ENCODE results near the gene ANKRD60.

The ANKRD60 gene

DNA sequence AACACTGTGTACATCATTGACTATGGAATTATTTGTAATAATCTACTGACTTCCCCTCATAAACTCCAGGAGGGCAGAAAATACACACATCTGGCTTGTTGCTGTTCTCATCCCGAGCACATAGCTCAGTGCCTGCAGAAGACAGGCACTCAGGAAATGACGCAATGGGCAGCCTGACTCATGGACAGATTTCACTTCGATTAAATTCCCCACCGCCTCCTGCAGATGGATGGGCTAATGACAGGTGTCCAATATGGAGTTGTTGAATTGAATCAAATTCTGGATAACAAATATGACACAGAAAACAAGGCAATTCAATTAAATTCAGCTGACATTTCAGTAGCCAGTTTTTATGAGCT lies 9.1 kb downstream of the ANKRD60 start:
- DNase-seq = no peak

- DNase-seq = no peak
Measured at GRCh38 chr20:58218665-58219341, 9.7 kb downstream of the ANKRD60 start.

DNA sequence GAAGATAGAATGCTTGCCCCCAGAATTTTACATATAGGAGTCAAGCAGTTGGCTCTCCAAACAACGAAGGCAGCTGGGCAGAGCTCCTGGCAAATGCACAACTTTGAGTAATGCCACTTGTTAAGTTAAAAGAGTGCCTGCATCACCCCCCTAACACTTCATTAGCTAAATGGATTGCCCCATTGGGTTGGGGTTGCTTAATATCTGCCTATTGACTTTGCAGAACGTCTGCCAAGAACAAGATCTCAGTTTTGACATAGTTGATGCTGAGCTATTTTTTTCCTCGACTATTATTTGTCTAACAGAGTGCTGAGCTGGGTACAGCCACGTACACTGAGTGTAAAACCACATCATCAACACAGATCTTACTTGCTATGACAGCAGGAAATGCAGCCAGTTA lies 12.1 kb downstream of the ANKRD60 start:
- DNase-seq = no peak

DNA sequence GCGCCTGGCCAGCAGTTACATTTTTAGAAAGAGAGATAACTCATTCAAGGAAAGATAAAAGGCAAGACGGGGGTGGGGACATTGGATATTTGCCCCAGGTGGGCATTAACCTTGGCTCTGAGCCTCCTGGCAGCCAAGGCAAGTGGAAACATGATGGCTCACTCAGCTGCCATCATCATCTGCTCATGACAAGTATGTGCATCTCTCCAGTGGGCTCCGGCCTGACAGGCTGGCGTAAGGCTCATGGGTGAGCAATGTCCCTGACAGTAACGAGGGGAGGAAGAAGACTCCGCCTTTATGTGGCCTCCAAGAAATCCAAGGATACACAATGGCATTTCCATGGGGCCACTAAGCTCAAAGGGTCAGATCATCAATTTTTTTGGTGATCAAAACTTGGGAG lies 13.3 kb downstream of the ANKRD60 start:
- no peak for DNase-seq

DNA sequence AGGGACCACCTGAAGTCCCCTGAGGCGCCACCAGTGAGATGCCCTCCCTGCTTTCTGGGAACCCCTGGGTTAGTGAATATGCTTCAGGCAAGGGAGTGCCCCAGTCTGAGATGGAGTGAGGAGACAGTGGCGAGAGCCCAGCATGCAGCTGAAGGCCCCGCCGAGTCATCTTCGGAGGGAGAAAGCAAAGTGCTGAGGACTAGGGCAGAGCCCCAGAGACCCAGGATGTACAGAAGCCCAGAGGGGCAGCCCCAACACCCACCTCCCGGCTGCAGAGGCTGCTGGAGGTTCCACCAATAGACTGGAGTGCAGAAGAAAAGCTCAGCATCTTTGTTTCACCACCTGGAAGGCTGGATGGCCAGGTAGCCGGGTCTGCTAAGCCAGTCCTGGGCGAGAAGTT lies 14.1 kb downstream of the ANKRD60 start:
- DNase-seq = no peak

DNA sequence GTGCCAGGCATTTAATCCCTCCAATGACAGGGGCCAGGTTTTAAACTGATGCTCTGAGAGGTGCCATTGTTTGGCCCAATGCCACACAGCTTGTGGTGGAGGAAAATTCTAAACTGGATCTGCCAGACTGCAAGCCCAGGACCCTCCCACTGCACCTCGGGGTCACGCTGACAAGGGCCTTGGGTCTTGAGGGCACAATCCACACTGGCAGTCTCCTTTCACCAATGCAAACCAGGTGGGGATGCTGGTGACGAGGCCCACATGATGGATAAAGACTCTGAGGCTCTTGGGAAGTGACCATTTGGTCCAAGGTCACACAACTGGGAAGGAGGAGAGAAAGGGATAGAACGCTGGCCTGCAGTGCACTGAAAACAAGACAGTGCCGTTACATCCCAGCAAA lies 14.7 kb downstream of the ANKRD60 start:
- no peak for DNase-seq

DNA sequence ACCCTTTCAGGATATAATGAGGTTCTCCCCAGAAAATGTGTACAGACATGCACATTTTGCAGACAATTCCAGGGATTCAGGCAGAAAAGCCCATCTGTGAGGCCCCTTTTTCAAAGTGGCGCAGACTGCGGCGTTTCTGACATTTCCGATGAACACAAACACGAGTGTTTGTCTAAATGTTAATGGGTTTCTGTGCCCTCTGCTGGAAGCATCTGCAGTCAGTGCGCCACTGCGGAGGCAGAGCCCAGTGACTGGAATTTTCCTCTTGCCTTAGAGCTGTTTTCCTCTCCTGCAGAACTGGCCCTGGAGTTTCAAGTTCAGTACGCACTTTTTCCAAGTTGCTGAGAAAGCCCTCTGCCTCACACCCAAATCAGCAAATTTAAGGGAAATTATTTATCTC lies 15.3 kb downstream of the ANKRD60 start:
- no peak for DNase-seq

- DNase-seq = no peak
Measured at GRCh38 chr20:58212636-58213035, 15.8 kb downstream of the ANKRD60 start.

DNA sequence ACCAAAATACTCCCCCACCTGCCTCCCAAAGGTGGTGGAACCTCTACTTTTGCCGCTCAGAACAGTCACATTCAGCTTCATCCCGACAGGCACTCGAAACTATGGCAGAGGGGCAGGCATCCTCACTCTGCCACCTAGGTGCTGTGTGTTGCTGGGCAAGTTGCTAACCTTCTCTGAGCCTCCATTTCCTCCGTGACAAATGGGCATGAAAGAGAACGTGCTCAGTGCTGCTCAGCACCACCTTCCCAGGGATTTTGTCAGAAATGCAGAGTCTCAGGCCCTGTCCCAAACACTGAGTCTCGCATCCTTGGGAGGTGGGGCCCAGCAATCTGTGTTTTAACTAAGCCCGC lies 18.1 kb downstream of the ANKRD60 start:
- no peak for DNase-seq

DNA sequence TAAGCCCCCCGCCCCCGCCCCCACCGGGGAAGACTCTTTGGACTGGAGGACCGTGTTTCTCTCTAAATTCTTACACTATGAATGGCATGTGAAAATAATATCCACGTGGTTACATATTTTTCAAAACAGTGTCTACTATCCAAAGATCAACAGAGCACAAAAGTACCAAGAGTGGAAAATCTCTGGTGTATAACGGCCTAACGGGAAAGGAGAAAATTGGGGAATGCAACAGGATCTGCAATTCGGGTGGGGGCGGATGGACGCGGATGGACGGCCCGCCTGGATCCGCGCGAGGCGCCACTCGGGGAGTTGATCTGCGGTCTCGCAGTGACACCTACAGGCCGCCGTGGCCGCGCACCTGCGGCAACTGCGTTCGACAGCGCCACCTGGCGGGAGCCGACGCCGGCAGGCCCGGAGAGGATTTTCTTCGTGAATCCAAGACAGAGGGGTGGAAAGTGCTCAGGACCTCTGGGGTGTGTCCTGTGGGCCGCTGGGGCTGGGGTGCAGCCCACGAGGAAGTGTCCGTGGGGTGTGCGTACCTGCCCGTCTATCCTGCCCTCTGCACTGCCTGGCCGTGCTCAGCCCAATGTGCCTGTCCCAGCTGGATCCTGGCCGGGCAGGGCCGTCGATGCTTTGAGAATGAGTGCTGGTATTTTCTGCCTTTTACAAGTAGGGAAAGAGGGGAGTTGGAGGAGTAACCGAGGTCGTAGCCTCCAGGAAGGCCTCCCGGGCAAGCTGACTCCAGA lies 18.6 kb downstream of the ANKRD60 start:
- DNase-seq = peak; percentile 48

DNA sequence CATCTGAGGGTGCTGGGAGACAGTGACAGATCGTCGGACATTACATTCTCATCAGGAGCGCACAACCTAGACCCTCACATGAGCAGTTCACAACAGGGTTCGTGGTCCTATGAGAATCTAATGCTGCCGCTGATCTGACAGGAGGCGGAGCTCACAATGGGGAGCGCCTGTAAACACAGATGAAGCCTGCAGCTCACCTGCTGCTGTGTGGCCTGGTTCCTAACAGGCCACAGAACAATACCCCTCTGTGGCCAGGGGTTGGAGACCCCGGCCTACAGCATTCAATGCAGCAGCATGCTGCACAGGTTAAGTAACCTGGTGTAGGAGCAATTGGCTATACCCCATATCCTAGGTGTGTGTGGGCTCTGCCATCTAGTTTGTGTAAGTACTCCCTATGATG lies 19.5 kb downstream of the ANKRD60 start:
- DNase-seq = no peak

- DNase-seq = no peak
Measured at GRCh38 chr20:58205850-58206249, 22.6 kb downstream of the ANKRD60 start.

DNA sequence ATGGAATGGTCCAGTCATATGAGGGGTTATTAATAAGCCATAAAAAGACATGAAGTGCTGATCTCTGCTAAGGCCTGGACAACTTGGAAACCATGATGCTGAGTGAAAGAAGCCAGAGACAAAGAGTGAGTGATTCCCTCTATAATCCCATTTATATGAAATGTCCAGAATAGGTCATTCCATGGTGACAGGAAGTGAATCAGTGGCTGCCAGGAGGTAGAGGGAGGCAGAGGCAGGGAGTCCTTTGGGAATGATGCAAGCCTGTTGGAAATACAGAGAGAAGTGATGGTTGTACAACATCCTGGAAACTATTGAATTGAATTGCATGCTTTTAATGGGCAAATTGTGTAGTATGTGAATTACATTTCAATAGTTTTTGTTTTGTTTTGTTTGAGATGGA lies 26.4 kb downstream of the ANKRD60 start:
- DNase-seq = no peak

GRCh38 chr20:58201616-58202015 lies 26.8 kb downstream of the ANKRD60 start:
- no peak for DNase-seq

- no peak for DNase-seq
Measured at GRCh38 chr20:58199469-58199868, 29.0 kb downstream of the ANKRD60 start.

GRCh38 chr20:58198901-58199355 lies 29.5 kb downstream of the ANKRD60 start:
- DNase-seq = no peak

DNA sequence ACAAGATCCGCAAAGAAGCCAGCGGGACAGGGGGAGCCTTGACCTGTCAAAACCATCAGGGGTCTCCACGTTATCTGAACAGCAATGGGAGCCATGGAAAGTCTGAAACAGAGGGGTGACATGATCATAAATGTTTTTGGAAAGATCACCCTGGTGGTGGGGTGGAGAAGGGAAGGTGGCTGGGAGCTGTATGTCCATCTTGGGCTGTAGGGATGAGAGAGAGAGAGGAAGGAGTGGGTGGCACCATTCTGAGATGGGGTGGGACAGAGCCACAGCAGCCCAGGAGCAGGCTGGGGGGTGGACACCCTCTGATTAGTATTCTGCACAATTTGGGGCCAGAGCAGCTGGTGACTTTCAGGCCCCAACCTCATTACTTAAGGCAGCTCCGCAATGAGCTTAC lies 30.1 kb downstream of the ANKRD60 start:
- no peak for DNase-seq

- DNase-seq = no peak
Measured at GRCh38 chr20:58197185-58197469, 31.3 kb downstream of the ANKRD60 start.

- DNase-seq = no peak
Measured at GRCh38 chr20:58196402-58197184, 31.9 kb downstream of the ANKRD60 start.

GRCh38 chr20:58195047-58195446 lies 33.4 kb downstream of the ANKRD60 start:
- DNase-seq = no peak

- DNase-seq = no peak
Measured at GRCh38 chr20:58194175-58194791, 34.2 kb downstream of the ANKRD60 start.

- DNase-seq = no peak
Measured at GRCh38 chr20:58192567-58192966, 35.9 kb downstream of the ANKRD60 start.

DNA sequence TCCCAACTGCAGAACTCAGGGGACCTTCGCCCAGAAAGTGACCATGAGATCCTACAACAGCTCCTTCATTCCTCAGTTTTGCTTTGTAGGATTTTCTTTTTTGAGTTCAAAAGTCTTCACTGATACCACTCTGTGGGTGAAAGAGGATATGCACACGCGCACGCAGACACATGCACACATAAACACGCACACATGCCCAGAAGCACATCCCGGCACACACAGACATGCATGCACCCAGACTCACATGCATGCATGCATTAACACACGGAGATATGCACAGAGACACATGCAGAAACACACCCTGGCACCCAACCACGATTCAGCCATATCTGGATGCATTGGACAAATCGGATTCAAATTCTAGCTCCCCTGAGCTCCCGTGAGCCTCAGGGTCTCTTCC lies 36.4 kb downstream of the ANKRD60 start:
- no peak for DNase-seq

DNA sequence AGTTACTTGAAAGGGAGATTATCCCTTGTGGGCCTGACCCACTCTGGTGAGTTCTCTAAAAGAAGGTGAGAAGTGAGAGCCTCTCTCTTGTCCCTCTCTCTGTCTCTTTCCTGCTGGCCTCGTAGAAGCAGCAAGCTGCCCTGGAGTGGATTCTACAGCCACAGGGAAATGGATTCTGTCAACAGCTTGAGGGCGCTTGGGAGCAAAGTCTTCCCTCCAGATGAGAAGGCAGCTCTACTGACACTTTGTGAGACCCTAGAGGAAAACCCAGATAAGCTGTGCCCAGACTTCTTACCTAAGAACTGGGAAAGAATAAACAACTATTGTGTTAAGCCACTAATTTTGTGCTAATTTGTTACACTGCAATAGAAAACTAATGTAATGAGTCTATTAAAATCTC lies 39.9 kb downstream of the ANKRD60 start:
- DNase-seq = no peak

All from kidney glomerular epithelial cell (primary cell).